Measurements from ENCODE around the gene ERGIC1. TPM values are rescaled to one million over a fixed set of nuclear protein-coding genes. Genes with fewer than 3 reads are reported as not detected.

Gene ERGIC1
- total and polyA plus RNA-seq, 2 experiments from 2014 or later: 25.2 to 92.2 TPM

DNA sequence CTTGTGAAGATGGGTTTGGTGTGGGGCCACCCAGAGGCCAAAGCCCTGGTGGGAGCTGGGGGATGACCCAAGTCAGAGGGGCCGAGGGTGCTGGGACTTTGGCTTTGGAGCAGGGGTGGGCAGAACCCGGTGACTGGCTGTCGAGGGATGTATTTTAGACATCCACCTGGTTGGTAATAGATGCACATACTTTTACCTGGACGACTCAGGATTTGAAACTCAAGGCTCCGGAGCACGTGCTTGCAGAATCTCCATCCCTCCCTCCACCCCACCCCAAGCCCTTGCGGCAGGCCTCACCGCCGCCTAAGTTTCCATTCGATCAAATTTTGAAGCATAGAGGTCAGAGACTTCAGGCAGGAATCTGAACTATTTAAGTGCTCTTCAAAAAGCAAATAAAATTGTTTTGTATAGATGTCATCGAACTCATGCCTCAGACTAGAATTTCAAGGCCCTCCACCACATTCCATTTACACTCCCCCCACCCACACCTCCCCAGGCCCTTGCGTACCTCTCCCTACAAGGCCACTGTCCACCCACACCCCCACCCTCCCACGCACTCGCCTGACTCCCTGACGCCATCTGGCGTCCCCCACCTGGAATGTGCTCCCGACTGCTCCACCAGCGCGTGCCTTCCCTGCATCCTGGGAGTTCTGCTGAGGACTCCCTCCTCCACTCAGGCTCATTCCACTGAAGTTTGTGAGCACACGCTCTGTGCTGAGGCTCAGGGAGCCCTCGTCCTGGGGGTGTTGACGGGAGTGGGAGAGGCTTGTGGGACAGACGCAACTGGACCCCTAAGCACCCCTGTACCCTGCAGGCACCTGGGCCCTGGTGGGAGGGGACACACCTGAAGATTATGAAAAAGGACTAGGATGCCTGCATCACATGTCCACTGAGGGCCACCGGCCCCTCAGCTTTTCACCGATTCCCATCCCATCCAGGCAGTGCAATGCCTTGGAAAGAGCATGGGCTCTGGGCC, 68.7 kb downstream of the ERGIC1 start:
- peaks cover 8% of the 10 kb centered on the region for H3K27me3 Mint-ChIP-seq (ENCODE audit: insufficient read depth, low read depth, poor library complexity)
- Histone ChIP-seq H3K4me3 (no peak overlapping the region), H3K4me2 (no peak overlapping the region), H3F3A (replicated peaks; ENCODE audit: low read depth) (0 out of 2 replicates have a peak, but pooled peaks cover 4% of the 10 kb centered on the region), H3K27me3 (ENCODE audit: insufficient read depth) (no peaks in the 10 kb centered on the region), H4K20me1 (replicated peaks; ENCODE audit: insufficient read depth) (peaks cover 7% of the 10 kb centered on the region; the same call in 1 of the 2 replicates), H3K79me2 (replicated peaks; ENCODE audit: insufficient read depth) (no peaks in the 10 kb centered on the region), H3K27ac (ENCODE audit: low read depth) (peak overlapping the region; percentile 50; the same call in 1 of the 2 replicates), H2AFZ (no peak overlapping the region), H3K9me2 (ENCODE audit: insufficient read depth) (no peaks in the 10 kb centered on the region), H3K36me3 (ENCODE audit: insufficient read depth) (no peaks in the 10 kb centered on the region; the same call in 1 of the 2 replicates), H3K4me1 (ENCODE audit: insufficient read depth) (peaks cover 8% of the 10 kb centered on the region; the same call in 1 of the 2 replicates)
- no peak overlapping the region for H3K4me3 Mint-ChIP-seq
- peaks cover 33% of the 10 kb centered on the region for H3K36me3 Mint-ChIP-seq (ENCODE audit: low read depth)
- no peak overlapping the region; the same call in 1 of the 2 replicates for H3K27ac Mint-ChIP-seq
- H3K9me3 Mint-ChIP-seq: no peaks in the 10 kb centered on the region
- no peak for TF ChIP-seq STAT1 (IDR thresholded peaks at IDR 0.05; ENCODE audit: unreplicated experiment)
- TF ChIP-seq, protein P1, sequence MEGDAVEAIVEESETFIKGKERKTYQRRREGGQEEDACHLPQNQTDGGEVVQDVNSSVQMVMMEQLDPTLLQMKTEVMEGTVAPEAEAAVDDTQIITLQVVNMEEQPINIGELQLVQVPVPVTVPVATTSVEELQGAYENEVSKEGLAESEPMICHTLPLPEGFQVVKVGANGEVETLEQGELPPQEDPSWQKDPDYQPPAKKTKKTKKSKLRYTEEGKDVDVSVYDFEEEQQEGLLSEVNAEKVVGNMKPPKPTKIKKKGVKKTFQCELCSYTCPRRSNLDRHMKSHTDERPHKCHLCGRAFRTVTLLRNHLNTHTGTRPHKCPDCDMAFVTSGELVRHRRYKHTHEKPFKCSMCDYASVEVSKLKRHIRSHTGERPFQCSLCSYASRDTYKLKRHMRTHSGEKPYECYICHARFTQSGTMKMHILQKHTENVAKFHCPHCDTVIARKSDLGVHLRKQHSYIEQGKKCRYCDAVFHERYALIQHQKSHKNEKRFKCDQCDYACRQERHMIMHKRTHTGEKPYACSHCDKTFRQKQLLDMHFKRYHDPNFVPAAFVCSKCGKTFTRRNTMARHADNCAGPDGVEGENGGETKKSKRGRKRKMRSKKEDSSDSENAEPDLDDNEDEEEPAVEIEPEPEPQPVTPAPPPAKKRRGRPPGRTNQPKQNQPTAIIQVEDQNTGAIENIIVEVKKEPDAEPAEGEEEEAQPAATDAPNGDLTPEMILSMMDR (conservative IDR thresholded peaks at IDR 0.05; ENCODE audit: low read depth in 2 of 2): peak; percentile 41 to 82
- peaks cover 24% of the 10 kb centered on the region for H3K4me1 Mint-ChIP-seq
- ATAC-seq: peak; percentile 69
- DNase-seq (ENCODE audit: low spot score): peak; percentile 60

DNA sequence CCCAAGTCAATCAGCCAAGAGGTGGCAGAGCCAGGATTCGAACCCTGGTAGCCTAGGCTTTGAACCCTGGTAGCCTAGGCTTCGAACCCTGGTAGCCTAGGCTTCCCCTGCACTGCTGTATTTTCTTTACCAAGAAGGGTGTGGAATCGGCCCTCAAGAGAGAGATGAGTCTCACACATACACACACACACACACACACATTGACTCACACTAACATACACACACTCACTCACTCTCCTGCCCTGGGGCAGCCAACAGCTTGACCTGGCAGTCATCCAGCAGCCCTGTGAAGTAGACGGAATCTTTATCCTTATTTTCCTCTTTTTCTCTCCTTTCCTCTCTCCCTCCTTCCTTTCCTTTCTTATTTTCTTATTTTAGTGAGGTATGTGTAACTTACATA, 69.7 kb downstream of the ERGIC1 start:
- peaks cover 27% of the 10 kb centered on the region for H3K36me3 Mint-ChIP-seq (ENCODE audit: low read depth)
- H3K9me3 Mint-ChIP-seq: no peaks in the 10 kb centered on the region
- H4K20me1 ChIP-seq (replicated peaks; ENCODE audit: insufficient read depth): peaks cover 3% of the 10 kb centered on the region; the same call in 1 of the 2 replicates
- peaks cover 8% of the 10 kb centered on the region; the same call in 1 of the 2 replicates for H3K4me1 ChIP-seq (ENCODE audit: insufficient read depth)
- H3K4me1 Mint-ChIP-seq: peaks cover 30% of the 10 kb centered on the region
- H3K9me2 ChIP-seq (ENCODE audit: insufficient read depth): no peaks in the 10 kb centered on the region
- peaks cover 5% of the 10 kb centered on the region for H3K27me3 Mint-ChIP-seq (ENCODE audit: insufficient read depth, low read depth, poor library complexity)
- no peak overlapping the region for H3K27ac Mint-ChIP-seq
- H3K4me3 ChIP-seq: no peak overlapping the region
- no peaks in the 10 kb centered on the region for H3K27me3 ChIP-seq (ENCODE audit: insufficient read depth)
- H3K79me2 ChIP-seq (replicated peaks; ENCODE audit: insufficient read depth): no peaks in the 10 kb centered on the region
- no peak overlapping the region for H3K27ac ChIP-seq (ENCODE audit: low read depth)
- DNase-seq (ENCODE audit: low spot score): no peak
- H2AFZ ChIP-seq: no peak overlapping the region
- H3K4me3 Mint-ChIP-seq: no peak overlapping the region
- no peak overlapping the region for H3K4me2 ChIP-seq
- ATAC-seq: no peak
- no peaks in the 10 kb centered on the region; the same call in 1 of the 2 replicates for H3K36me3 ChIP-seq (ENCODE audit: insufficient read depth)
- H3F3A ChIP-seq (replicated peaks; ENCODE audit: low read depth): 0 out of 2 replicates have a peak, but pooled peaks cover 4% of the 10 kb centered on the region
- TF ChIP-seq, protein P1 (conservative IDR thresholded peaks at IDR 0.05; ENCODE audit: low read depth in 2 of 2): no peak
- TF ChIP-seq, protein P2, sequence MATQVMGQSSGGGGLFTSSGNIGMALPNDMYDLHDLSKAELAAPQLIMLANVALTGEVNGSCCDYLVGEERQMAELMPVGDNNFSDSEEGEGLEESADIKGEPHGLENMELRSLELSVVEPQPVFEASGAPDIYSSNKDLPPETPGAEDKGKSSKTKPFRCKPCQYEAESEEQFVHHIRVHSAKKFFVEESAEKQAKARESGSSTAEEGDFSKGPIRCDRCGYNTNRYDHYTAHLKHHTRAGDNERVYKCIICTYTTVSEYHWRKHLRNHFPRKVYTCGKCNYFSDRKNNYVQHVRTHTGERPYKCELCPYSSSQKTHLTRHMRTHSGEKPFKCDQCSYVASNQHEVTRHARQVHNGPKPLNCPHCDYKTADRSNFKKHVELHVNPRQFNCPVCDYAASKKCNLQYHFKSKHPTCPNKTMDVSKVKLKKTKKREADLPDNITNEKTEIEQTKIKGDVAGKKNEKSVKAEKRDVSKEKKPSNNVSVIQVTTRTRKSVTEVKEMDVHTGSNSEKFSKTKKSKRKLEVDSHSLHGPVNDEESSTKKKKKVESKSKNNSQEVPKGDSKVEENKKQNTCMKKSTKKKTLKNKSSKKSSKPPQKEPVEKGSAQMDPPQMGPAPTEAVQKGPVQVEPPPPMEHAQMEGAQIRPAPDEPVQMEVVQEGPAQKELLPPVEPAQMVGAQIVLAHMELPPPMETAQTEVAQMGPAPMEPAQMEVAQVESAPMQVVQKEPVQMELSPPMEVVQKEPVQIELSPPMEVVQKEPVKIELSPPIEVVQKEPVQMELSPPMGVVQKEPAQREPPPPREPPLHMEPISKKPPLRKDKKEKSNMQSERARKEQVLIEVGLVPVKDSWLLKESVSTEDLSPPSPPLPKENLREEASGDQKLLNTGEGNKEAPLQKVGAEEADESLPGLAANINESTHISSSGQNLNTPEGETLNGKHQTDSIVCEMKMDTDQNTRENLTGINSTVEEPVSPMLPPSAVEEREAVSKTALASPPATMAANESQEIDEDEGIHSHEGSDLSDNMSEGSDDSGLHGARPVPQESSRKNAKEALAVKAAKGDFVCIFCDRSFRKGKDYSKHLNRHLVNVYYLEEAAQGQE (IDR thresholded peaks at IDR 0.05; ENCODE audit: unreplicated experiment): no peak
- TF ChIP-seq POLR2AphosphoS5 (IDR thresholded peaks at IDR 0.05; ENCODE audit: low read depth) (no peak), STAT1 (IDR thresholded peaks at IDR 0.05; ENCODE audit: unreplicated experiment) (no peak), EZH2 (IDR thresholded peaks at IDR 0.05; ENCODE audit: low read depth, unreplicated experiment) (no peak), NANOG (IDR thresholded peaks at IDR 0.05; ENCODE audit: borderline replicate concordance) (no peak), ZNF331 (CRISPR knock-in tag; IDR thresholded peaks at IDR 0.05; ENCODE audit: low read depth) (no peak), EZH2phosphoT487 (IDR thresholded peaks at IDR 0.05; ENCODE audit: unreplicated experiment) (no peak), JUNB (IDR thresholded peaks at IDR 0.05; ENCODE audit: unreplicated experiment) (no peak), CREB1 (CRISPR knock-in tag; IDR thresholded peaks at IDR 0.05; ENCODE audit: low read depth) (no peak)
- TF ChIP-seq, protein P3, sequence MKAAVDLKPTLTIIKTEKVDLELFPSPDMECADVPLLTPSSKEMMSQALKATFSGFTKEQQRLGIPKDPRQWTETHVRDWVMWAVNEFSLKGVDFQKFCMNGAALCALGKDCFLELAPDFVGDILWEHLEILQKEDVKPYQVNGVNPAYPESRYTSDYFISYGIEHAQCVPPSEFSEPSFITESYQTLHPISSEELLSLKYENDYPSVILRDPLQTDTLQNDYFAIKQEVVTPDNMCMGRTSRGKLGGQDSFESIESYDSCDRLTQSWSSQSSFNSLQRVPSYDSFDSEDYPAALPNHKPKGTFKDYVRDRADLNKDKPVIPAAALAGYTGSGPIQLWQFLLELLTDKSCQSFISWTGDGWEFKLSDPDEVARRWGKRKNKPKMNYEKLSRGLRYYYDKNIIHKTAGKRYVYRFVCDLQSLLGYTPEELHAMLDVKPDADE (IDR thresholded peaks at IDR 0.05): no peak
